Skeletal muscle satellite cell (primary cell): ENCODE data around the gene MRTFA.

Experiments
- H3K27me3 ChIP-seq: 2 replicates; pipeline ENCODE4 v1.7.0; 2013; ENCODE audit warnings: low read length; ENCODE audit not compliant: control insufficient read depth, insufficient read depth
- H3K36me3 ChIP-seq: 2 replicates; pipeline ENCODE4 v1.7.0; 2013; ENCODE audit warnings: mild to moderate bottlenecking, control low read depth, low read length; ENCODE audit not compliant: insufficient read depth
- H3K4me1 ChIP-seq: 2 replicates; pipeline ENCODE4 v1.7.0; 2013; ENCODE audit warnings: low read length; ENCODE audit not compliant: control insufficient read depth, insufficient read depth
- H3K4me2 ChIP-seq: 2 replicates; pipeline ENCODE4 v1.7.0; 2013; ENCODE audit warnings: mild to moderate bottlenecking, low read length
- H3K4me3 ChIP-seq: 2 replicates; pipeline ENCODE4 v1.7.0; 2013; ENCODE audit warnings: low read length
- H3K9ac ChIP-seq: 2 replicates; pipeline ENCODE4 v1.7.0; 2013; ENCODE audit warnings: mild to moderate bottlenecking, low read depth, low read length, moderate library complexity
- H3K9me3 ChIP-seq: replicated peaks from 2 replicates; pipeline ENCODE4 v1.7.0; 2013; ENCODE audit warnings: mild to moderate bottlenecking, control low read depth, low read length

Gene MRTFA

DNA sequence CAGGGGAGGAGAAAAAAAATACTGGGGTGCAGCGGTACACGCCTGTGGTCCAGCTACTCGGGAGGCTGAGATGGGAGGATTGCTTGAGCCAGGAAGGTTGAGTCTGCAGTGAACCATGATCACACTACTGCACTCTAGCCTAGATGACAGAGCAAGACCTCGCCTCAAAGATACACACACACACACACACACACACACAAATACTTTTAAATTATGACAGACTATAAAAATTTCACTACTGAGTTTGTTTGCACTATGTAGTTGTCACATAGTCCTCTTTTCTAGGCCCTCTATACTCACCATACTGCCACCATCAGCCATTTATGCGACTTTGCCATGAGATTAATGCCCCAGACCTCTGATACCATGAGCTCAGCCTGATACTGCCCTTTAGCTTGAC lies 109.6 kb downstream of the MRTFA start:
- Histone ChIP-seq H3K9ac (no peak overlapping the region), H3K27me3 (no peaks in the 10 kb centered on the region), H3K4me2 (no peak overlapping the region), H3K4me1 (peaks cover 35% of the 10 kb centered on the region), H3K36me3 (no peaks in the 10 kb centered on the region), H3K9me3 (no peaks in the 10 kb centered on the region), H3K4me3 (no peak overlapping the region)

DNA sequence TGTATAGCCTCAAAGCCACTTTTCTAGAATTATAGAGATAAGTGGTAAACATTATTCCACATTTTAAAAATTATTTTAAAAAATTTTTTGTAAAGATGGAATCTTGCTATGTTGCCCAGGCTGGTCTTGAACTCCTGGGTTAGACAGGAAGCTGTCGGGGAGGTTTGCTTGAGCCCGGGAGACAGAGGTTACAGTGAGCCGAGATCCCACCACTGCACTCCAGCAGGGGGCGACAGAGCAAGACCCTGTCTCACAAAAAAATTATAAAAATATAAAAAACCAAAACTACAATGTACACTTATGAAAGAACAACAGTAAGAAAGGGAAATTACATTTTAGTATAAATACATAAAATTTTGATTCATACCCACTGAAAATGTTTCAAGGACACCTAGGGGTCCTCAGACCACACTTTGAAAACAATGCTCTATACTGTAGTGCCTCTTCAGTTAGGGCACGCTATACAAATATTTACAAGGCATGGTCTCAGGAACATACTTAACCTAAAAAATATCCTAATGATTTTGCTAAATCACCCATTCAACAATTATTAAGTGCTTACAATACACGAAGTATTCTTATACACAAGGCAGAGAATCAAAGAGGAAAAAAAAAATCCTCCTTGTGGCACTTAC lies 111.2 kb downstream of the MRTFA start:
- H3K27me3 ChIP-seq: no peaks in the 10 kb centered on the region
- H3K9ac ChIP-seq: no peak overlapping the region
- H3K4me3 ChIP-seq: no peak overlapping the region
- peaks cover 27% of the 10 kb centered on the region for H3K4me1 ChIP-seq
- H3K9me3 ChIP-seq: no peaks in the 10 kb centered on the region
- H3K4me2 ChIP-seq: no peak overlapping the region
- no peaks in the 10 kb centered on the region for H3K36me3 ChIP-seq

DNA sequence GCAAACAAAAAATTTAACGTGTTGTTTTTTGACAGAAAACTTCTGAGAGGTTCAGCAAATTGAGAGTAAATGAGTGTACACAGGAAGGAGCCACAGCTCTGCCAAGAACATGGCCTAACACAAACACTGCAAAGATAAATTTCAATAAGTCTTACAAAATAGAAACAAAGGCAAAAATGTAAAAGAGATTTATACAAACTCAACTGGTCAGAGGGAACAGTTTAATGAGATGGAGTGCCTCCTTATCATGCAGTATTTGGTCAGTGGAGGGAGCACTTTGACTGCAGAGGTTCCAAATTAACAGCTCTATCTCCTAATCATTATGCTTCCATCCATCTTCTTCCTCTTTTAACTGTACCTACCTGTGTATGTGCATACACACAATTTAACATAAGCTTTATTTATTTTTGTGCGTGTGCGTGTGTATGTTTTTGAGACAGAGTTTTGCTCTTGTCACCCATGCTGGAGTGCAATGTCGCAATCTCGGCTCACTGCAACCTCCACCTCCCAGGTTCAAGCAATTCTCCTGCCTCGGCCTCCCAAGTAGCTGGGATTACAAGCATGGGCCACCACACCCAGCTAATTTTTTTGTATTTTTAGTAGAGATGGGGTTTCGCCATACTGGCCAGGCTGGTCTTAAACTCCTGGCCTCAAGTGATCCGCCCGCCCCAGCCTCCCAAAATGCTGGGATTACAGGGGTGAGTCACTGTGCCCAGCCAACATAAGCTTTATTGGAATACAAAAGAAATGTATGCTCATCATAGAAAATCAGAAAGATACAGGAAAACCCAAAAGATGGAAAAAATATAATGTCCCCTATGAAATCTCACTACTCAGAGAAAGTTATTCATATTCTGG lies 111.9 kb downstream of the MRTFA start:
- no peak overlapping the region for H3K4me3 ChIP-seq
- peaks cover 22% of the 10 kb centered on the region for H3K4me1 ChIP-seq
- no peak overlapping the region for H3K9ac ChIP-seq
- no peaks in the 10 kb centered on the region for H3K36me3 ChIP-seq
- no peaks in the 10 kb centered on the region for H3K27me3 ChIP-seq
- no peaks in the 10 kb centered on the region for H3K9me3 ChIP-seq
- H3K4me2 ChIP-seq: no peak overlapping the region

DNA sequence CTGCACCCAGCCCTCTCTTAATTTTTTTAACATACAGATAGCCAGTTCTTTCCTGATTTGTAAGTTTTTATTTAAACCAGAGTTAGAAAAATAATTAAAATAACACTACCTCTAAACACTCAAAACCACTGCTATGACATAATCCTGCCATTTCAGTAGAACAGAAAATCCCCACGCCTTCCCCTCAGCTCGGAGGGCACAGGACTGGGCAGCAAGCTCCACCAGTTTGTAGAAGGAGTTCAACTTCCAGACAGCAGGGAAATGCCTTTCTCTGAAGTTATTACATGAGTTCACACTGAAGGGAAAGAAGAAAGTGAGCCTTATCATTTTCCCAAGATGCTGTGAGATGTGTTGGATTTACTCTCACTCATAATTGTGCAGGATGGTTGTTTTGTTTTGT lies 114.4 kb downstream of the MRTFA start:
- Histone ChIP-seq H3K4me3 (no peak overlapping the region), H3K36me3 (peaks cover 3% of the 10 kb centered on the region), H3K4me2 (no peak overlapping the region), H3K9ac (no peak overlapping the region), H3K4me1 (peaks cover 13% of the 10 kb centered on the region), H3K27me3 (no peaks in the 10 kb centered on the region), H3K9me3 (no peaks in the 10 kb centered on the region)

DNA sequence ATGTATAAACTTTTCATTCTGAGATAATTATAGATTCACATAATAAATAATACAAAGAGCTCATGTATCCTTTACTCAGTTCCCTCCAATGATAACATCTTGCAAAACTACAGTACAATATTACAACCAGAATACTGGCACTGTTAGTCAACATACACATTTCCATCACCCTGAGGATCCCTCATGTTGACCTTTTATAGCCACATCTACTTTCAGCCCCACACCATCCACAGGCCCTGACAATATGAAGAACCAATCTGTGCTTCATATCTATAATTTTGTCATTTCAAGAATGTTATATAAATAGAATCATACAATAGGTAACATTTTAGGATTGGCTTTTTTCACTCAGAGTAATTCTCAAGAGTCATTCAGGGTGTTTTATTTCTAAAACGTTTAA lies 115.5 kb downstream of the MRTFA start:
- H3K27me3 ChIP-seq: no peaks in the 10 kb centered on the region
- peaks cover 3% of the 10 kb centered on the region for H3K36me3 ChIP-seq

DNA sequence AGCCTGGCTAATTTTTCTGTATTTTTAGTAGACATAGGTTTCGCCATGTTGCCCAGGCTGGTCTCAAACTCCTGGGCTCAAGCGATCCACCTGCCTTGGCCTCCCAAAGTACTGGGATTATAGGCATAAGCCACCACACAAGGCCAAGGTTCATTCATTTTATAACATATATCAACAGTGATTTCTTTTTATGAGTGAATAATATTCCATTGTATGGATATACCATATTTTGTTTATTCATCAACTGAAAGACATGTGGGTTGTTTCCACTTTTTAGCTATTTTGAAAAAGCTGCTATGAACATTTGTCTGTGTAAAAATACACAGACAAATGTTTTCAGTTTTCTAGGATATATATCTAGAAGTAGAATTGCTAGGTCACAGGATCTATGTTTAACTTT lies 116.0 kb downstream of the MRTFA start:
- H3K9ac ChIP-seq: no peak overlapping the region
- H3K27me3 ChIP-seq: no peaks in the 10 kb centered on the region
- H3K9me3 ChIP-seq: no peaks in the 10 kb centered on the region
- peaks cover 12% of the 10 kb centered on the region for H3K4me1 ChIP-seq
- H3K4me3 ChIP-seq: no peak overlapping the region
- no peak overlapping the region for H3K4me2 ChIP-seq
- H3K36me3 ChIP-seq: peaks cover 3% of the 10 kb centered on the region

More for the DNA sequence above, 115.5 kb downstream of the MRTFA start:
- H3K9ac ChIP-seq: no peak overlapping the region
- H3K9me3 ChIP-seq: no peaks in the 10 kb centered on the region
- peaks cover 13% of the 10 kb centered on the region for H3K4me1 ChIP-seq
- no peak overlapping the region for H3K4me3 ChIP-seq
- H3K4me2 ChIP-seq: no peak overlapping the region

DNA sequence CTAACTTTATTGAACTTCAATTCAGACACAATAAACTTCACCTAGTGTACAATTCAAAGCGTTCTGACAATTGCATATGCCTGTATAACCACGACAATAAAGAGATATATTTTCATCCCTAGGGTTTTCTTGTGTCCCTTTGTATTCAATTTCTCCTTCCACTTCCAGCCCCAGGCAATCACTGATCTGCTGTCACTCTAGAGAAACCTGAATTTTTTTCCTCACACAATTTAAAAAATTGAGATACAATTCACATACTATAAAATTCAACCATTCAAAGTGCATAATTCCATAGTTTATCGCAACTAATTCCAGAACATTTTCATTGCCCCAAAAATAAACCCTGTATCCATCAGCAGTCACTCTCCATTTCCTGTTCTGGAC lies 116.6 kb downstream of the MRTFA start:
- Histone ChIP-seq H3K27me3 (no peaks in the 10 kb centered on the region), H3K36me3 (peaks cover 3% of the 10 kb centered on the region), H3K9me3 (no peaks in the 10 kb centered on the region), H3K4me3 (no peak overlapping the region), H3K9ac (no peak overlapping the region), H3K4me1 (peaks cover 8% of the 10 kb centered on the region), H3K4me2 (no peak overlapping the region)

DNA sequence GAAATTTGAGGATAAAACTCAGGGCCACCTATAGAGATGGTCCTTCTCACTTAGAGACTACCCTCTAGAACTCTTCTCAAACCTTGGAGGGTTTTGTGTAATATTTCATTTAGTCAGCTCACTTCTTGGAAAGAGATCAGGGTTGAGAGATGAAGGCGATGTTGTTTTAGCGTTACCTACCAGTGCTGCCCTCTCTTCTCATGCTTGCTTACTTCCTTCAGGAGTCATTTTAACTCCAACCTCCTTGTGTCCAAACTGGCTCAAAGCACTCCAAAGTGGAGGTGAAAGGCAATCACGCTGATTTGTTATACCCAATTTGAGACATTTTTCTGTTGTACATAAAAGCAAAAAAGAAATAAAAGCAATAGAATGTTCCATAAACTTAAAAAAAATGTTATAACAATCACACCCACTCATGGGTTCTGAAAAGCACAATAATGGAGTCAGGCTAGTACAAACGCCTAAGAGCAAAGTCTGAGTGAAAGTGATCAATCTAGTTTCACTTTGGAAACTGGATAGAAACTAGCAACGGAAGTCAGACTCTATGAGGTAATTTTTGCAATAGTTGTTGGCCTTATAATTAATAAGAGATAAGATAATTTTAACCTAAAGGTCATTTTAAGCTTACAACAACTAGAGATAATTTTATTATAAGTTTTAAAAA lies 117.1 kb downstream of the MRTFA start:
- Histone ChIP-seq H3K9me3 (no peaks in the 10 kb centered on the region), H3K4me3 (no peak overlapping the region), H3K4me1 (peaks cover 3% of the 10 kb centered on the region), H3K27me3 (no peaks in the 10 kb centered on the region), H3K36me3 (peaks cover 3% of the 10 kb centered on the region), H3K4me2 (no peak overlapping the region), H3K9ac (no peak overlapping the region)

DNA sequence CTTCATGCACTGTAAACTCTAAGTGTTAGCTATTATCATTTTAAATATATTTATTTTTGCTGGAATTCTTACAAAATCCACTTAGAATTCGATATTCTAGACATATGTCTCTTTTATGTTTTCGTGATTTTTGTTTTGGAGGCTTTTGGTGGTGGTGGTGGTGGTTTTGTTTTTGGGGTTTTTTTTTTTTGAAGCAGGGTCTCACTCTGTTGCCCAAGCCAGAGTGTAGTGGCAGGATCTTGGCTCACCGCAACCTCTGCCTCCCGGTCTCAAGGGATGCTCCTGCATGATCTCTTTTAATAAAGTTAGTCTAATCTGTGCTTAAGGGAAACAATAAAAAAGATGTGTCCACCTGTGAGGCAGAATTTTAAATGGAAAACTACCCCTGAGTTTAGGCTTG lies 117.7 kb downstream of the MRTFA start:
- Histone ChIP-seq H3K27me3 (no peaks in the 10 kb centered on the region), H3K4me2 (no peak overlapping the region), H3K4me1 (no peaks in the 10 kb centered on the region), H3K9me3 (no peaks in the 10 kb centered on the region), H3K4me3 (no peak overlapping the region), H3K36me3 (peaks cover 3% of the 10 kb centered on the region), H3K9ac (no peak overlapping the region)

DNA sequence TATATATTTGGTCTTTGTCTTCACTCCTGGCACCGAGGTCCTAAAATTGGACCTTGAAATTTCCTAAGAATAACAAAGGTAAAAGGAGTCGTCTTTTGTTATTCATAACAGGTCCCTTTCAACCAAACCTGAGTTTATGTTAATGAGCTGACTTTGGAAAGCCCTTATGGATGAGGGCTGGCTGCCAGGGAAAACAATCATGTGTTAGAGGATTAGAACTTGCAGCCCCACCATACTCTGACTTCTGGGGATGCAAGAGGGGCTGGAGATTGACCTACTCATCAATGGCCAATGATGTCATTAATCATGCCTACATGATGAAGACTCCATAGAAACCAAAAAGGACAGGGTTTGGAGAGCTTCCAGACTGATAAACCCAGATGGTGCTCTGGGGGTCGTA lies 118.9 kb downstream of the MRTFA start:
- no peak overlapping the region for H3K4me2 ChIP-seq
- no peak overlapping the region for H3K4me3 ChIP-seq
- peaks cover 6% of the 10 kb centered on the region for H3K4me1 ChIP-seq
- H3K9ac ChIP-seq: no peak overlapping the region
- peaks cover 3% of the 10 kb centered on the region for H3K36me3 ChIP-seq
- H3K9me3 ChIP-seq: no peaks in the 10 kb centered on the region
- H3K27me3 ChIP-seq: no peaks in the 10 kb centered on the region

DNA sequence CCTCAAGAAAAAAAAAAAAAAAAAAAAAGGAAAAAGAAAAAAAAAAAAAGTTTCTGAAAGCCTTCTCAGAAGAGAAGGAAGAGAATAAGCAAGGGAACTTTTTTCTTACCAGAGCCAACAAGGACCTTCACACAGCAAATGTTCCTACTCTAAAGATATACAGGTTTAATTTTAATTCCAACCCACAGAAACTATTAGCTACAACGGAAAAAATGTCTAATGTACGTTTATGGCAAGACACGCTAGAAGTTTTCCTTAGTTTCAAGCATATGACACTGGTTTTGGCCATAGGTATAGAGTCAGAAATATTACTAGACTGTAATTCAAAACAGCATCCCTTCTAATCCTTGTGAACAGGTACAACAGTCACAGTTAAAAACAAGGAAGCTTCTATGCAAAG lies 120.1 kb downstream of the MRTFA start:
- H3K9ac ChIP-seq: no peak overlapping the region
- H3K36me3 ChIP-seq: peaks cover 3% of the 10 kb centered on the region
- H3K4me3 ChIP-seq: no peak overlapping the region
- no peak overlapping the region for H3K4me2 ChIP-seq
- H3K4me1 ChIP-seq: peaks cover 18% of the 10 kb centered on the region
- H3K27me3 ChIP-seq: no peaks in the 10 kb centered on the region
- no peaks in the 10 kb centered on the region for H3K9me3 ChIP-seq
